Measurements from ENCODE around the gene R3HDM4.
A peak's percentile ranks its signal among the peaks of the same experiment; 100 is the strongest.
"Not testable (repeated sequence)": the region's sequence is repeated elsewhere in the genome, so short reads cannot be mapped to it uniquely, and the experiment has no call there.

Gene R3HDM4

DNA sequence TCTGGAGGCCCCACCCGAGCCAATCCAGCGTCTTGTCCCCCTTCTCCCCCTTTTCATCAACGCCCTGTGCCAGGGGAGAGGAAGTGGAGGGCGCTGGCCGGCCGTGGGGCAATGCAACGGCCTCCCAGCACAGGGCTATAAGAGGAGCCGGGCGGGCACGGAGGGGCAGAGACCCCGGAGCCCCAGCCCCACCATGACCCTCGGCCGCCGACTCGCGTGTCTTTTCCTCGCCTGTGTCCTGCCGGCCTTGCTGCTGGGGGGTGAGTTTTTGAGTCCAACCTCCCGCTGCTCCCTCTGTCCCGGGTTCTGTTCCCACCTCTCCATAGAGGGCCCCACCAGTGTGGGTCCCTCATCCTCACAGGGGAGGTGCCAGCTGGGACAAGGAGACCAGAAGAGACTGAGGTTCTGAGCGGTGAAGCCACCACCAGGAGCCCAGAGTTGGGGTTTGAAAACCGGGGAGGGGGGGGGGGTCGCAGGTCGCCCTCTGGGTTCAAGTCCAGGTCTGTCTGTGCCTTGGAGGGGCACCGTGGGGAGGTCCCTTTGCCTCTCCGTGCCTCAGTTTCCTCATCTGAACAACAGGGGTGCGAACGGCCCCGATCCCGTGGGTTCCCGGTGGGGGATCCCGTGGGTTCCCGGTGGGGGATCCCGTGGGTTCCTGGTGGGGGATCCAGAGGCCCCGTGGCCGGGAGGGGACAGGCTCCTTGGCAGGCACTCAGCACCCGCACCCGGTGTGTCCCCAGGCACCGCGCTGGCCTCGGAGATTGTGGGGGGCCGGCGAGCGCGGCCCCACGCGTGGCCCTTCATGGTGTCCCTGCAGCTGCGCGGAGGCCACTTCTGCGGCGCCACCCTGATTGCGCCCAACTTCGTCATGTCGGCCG is 60.6 kb downstream of the R3HDM4 start, which contains the start of gene ELANE:
Gene ELANE, plus strand, starts transcription at position 168 of the 878 bp plus-strand sequence. Its CDS starts 26 bp downstream, at position 194.
- no peak for DNase-seq
- in situ Hi-C loops (cut with MboI; ENCODE audit: low pct_unique_long_range_greater_than_20kb, low sequenced_read_pairs) = no loop called here

DNA sequence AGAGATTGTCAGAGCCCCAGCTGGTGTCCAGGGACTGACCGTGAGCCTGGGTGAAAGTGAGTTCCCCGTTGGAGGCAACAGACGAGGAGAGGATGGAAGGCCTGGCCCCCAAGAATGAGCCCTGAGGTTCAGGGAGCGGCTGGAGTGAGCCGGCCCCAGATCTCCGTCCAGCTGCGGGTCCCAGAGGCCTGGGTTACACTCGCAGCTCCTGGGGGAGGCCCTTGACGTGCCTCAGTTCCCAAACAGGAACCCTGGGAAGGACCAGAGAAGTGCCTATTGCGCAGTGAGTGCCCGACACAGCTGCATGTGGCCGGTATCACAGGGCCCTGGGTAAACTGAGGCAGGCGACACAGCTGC is 62.1 kb downstream of the R3HDM4 start:
- DNase-seq = no peak
- in situ Hi-C loops (cut with MboI; ENCODE audit: low pct_unique_long_range_greater_than_20kb, low sequenced_read_pairs) = no loop called here

DNA sequence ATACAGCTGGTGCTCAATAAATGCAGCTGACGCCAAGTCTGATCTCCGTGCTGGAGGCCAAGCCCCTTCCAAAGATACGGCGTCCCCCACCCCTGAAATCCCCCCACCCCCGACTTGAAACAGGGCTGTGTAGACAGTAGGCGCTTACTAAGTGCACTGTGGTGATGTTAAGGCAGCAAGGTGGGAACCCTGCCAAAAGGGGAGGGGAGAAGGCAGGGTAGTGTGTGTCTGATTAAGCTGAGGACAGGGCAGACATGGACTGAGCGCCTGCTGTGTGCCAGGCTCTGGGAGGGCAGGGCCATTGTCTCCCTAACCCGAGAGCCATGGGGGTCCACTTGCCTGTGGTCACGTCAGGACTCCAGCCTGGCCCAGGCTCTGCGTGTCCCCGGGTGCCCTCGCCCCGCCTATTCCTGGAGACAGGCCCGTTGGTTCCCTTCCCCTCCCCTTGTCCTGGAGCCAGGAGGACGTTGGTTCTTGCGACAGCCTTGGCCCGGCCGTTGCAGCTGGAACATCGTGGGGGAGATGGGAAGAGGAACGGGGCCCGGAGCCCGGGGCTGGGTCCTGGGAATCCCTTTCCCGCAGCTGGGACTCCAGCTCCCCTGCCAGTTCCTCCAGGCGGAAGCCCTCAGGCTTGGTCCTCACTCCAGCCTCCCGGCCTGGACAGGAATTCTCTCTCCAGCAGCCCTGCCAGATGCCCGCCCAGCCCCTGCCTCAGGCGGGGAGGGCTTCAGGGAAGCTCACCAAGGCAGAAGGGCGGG is 62.6 kb downstream of the R3HDM4 start:
- in situ Hi-C loops (cut with MboI; ENCODE audit: low pct_unique_long_range_greater_than_20kb, low sequenced_read_pairs) = no loop called here
- DNase-seq = peak; percentile 71

DNA sequence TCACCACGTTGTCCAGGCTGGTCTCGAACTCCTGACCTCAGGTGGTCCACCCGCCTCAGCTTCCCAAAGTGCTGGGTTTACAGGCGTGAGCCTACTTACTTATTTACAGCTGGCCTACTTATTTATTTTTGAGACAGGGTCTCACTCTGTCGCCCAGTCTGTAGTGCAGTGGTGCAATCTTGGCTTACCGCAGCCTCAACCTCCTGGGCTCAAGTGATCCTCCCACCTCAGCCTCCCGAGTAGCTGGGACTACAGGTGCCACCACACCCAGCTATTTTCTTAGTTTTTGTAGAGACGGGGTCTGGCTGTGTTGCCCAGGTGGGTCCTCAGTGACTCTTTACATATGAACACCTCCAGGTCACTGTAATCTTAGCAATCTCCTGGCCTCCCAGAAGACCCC is 63.8 kb downstream of the R3HDM4 start:
- DNase-seq; in situ Hi-C loops (cut with MboI; ENCODE audit: low pct_unique_long_range_greater_than_20kb, low sequenced_read_pairs): not testable (repeated sequence)

DNA sequence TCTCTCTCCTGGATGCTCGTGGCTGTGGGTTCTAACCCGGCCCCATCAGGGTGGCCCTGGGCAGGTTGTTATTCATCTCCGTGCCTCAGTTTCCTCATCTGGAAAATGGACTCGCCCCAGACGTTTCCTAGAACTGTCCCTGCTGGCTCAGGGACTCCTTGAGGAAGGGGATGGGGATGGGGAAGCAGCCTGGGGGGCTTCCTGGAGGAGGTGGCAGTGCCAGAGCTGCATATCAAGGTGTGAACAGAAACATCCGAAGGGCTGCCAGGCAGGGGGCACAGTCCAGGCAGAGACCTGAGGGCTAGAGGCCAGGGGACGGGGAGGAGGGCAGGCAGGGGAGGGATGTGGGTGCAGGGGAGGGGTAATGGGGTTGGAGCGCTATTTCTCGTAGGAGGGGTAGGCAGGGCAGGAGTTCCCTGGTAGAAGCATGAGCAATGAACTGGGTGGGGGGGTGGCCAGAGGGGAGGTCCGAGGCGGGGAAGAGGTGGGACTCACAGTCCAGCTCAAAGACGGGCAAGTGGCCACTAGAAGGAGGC is 64.6 kb downstream of the R3HDM4 start:
- in situ Hi-C loops (cut with MboI; ENCODE audit: low pct_unique_long_range_greater_than_20kb, low sequenced_read_pairs) = no loop called here
- DNase-seq = no peak
